Duodenal mucosa (tissue), 2 donors: Measurements from ENCODE around the gene C17orf50.

Source experiments
- H3K27ac ChIP-seq: one replicate; pipeline ENCODE4 v1.7.0; 2013; ENCODE audit warnings: low read depth, low read length
- H3K27me3 ChIP-seq, 2 donors: one replicate each; pipeline ENCODE4 v1.7.0; 2013; ENCODE audit warnings: low read length in 2 of 2, control low read depth in 1 of 2; ENCODE audit not compliant: insufficient read depth in 2 of 2, control insufficient read depth in 1 of 2
- H3K36me3 ChIP-seq, 2 donors: one replicate each; pipeline ENCODE4 v1.7.0; 2013; ENCODE audit warnings: low read length in 2 of 2, control low read depth in 1 of 2; ENCODE audit not compliant: insufficient read depth in 2 of 2, control insufficient read depth in 1 of 2
- H3K4me1 ChIP-seq, 2 donors: one replicate each; pipeline ENCODE4 v1.7.0; 2013; ENCODE audit warnings: low read length in 2 of 2, control low read depth in 1 of 2; ENCODE audit not compliant: insufficient read depth in 2 of 2, control insufficient read depth in 1 of 2
- H3K4me3 ChIP-seq, 2 donors: one replicate each; pipeline ENCODE4 v1.7.0; 2013; ENCODE audit warnings: low read length in 2 of 2, low read depth in 1 of 2
- H3K9ac ChIP-seq, 2 donors: one replicate each; pipeline ENCODE4 v1.7.0; 2013; ENCODE audit warnings: low read length in 2 of 2, low read depth in 1 of 2
- H3K9me3 ChIP-seq, 2 donors: one replicate each; pipeline ENCODE4 v1.7.0; 2013; ENCODE audit warnings: low read length in 2 of 2, control low read depth in 1 of 2; ENCODE audit not compliant: control insufficient read depth in 1 of 2

C17orf50 gene

DNA sequence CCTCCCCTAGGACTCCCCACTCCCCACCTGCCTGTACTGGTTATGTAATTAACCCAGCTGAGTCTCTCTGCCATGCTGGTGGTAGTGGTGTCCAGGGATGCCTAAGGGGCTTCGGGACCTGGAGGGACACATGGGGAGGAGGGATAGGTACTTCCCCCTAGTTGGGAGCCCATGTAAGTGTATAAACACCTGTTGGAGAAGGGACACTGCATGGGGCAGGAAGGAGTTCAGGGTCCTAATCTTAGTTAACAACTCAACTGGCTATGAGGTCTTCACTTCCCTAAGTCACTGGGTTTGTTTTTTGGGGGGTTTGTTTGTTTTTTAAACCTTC is 27.9 kb upstream of the C17orf50 start:
- H3K4me1 ChIP-seq = peaks cover 8 to 11% of the 10 kb centered on the region in 2 donors
- H3K36me3 ChIP-seq = no peaks in the 10 kb centered on the region
- H3K4me3 ChIP-seq = no peak overlapping the region
- H3K27me3 ChIP-seq = no peaks in the 10 kb centered on the region
- no peaks in the 10 kb centered on the region for H3K9me3 ChIP-seq
- no peak overlapping the region for H3K27ac ChIP-seq
- no peak overlapping the region for H3K9ac ChIP-seq

DNA sequence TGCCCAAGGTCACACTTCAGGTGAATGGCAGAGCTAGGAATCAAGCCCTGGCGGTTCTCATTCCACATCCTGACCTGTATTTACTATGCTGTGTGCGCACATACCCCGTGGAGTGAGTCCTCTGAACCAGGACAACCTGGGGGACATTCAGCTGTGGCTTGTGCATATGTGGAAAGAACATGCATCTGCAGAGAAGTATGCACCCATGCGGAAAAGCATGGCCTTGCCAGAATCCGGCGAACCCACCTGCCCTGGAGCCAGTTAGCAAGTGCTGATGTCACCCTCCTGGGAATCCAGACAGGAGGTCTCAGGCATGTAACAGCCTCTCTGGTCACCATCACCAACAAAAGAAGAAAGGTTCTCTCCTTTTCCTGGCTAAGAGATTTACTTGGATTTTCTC is 27.3 kb upstream of the C17orf50 start:
- Histone ChIP-seq H3K27ac (no peak overlapping the region), H3K4me1 (peaks cover 8 to 11% of the 10 kb centered on the region in 2 donors), H3K9ac (no peak overlapping the region)

DNA sequence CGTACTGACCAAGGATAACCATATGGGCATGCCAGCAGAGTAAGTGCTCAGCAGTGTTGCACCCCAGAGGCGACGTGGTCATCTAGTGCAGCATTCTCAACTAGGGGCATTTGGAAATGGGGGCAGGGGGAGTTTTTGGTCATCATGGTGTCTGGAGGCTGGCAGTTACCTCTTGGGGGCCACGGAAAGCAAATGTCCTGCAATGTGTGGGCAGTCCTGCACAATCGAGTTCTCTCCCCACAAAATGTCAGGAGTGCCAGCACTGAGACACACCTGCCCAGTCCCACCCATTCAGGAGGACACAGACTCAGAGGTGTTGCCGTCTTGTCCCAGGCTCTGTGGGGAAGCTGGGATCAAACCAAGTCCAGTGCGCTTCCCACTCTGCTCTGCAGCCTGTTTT is 26.3 kb upstream of the C17orf50 start:
- H3K9ac ChIP-seq = no peak overlapping the region
- H3K36me3 ChIP-seq = no peaks in the 10 kb centered on the region
- no peak overlapping the region for H3K27ac ChIP-seq
- H3K27me3 ChIP-seq = no peaks in the 10 kb centered on the region
- H3K9me3 ChIP-seq = no peaks in the 10 kb centered on the region
- peaks cover 8 to 11% of the 10 kb centered on the region in 2 donors for H3K4me1 ChIP-seq
- H3K4me3 ChIP-seq = no peak overlapping the region

More for the DNA sequence above, 27.3 kb upstream of the C17orf50 start:
- Histone ChIP-seq H3K9me3 (no peaks in the 10 kb centered on the region), H3K4me3 (no peak overlapping the region), H3K36me3 (no peaks in the 10 kb centered on the region), H3K27me3 (no peaks in the 10 kb centered on the region)

DNA sequence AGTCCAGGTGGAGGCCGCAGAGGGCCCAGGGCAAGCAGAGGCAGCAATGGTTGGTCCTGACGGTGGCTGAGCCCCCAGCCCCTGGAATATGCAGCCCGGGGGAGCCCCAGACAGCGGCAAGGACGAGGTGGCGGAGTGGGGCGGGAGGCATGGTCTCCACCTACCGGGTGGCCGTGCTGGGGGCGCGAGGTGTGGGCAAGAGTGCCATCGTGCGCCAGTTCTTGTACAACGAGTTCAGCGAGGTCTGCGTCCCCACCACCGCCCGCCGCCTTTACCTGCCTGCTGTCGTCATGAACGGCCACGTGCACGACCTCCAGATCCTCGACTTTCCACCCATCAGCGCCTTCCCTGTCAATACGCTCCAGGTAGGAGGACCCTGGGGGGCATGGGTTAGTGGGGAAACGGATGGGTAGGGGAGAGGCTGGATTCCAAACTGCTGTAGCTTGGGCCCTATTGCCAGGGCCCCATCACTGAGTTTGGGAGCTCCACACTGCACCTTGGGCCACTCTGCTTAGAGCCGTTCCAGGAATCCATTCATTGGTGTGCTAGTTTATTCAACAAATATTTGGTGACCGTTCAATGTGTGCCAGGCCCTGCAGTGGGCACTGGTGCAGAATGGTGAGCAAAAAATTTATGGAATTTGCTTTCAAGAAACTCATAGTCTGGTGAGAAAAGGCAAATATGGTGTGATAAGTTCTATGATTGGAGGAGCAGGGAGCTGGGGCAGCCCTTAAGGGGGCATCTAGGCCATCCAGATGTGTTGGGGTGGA is 25.5 kb upstream of the C17orf50 start:
- H3K9ac ChIP-seq = no peak overlapping the region
- H3K9me3 ChIP-seq = no peaks in the 10 kb centered on the region
- H3K4me3 ChIP-seq = no peak overlapping the region
- H3K27me3 ChIP-seq = peaks cover 0 to 7% of the 10 kb centered on the region in 2 donors
- peaks cover 8 to 11% of the 10 kb centered on the region in 2 donors for H3K4me1 ChIP-seq
- H3K36me3 ChIP-seq = no peaks in the 10 kb centered on the region
- no peak overlapping the region for H3K27ac ChIP-seq

DNA sequence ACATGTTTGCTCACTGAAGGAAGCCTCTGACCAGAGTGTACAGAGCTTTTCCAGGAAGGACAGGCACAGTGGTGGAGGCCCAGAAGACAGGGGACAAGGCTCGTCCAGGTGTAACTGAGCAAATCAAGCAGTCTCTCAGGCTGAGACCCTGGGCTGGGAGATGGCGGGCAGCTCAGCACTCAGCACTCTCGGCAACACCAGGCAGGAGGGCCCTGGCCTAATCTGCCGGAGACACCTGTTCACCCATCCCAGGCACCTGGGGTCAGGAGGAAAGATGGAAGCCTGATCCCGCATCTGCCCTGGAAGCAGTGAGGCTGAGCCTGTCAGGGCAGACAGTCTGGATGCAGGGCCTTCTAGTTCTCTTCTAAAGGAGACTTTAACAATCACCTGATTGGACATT is 24.5 kb upstream of the C17orf50 start:
- Histone ChIP-seq H3K4me1 (peaks cover 2 to 10% of the 10 kb centered on the region in 2 donors), H3K27ac (no peak overlapping the region), H3K9me3 (no peaks in the 10 kb centered on the region), H3K9ac (no peak overlapping the region), H3K27me3 (peaks cover 8 to 16% of the 10 kb centered on the region in 2 donors), H3K4me3 (no peak overlapping the region), H3K36me3 (no peaks in the 10 kb centered on the region)

DNA sequence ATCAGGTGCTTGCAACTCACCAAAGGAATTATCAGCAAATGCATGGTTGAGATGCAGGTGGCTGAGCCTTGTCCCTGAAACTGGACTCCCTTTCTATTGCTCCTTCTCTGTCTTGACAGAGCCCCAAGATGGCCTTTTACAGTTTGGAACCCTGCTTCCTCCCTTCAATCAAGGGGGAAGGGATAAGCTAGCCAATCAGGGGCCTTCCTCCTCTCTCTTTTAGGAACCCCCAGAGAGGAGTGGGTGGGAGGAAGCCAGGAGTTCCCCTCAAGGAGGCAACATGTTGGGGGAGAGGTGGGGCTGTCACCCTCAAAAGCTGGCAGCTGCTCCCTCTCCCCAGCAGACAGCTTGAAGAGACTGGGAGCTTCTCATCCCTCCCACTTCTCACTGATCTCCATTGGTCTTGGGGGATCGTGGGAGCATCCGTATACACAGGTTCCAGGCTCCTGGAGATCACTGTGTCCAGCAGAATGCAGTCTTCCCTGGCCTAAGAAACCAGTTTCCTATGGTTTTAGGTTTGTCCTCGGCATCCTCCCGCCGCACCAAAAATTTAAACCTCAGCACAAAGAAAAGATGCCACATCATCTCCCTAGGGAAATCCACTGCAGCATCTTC is 22.1 kb upstream of the C17orf50 start:
- peaks cover 14 to 39% of the 10 kb centered on the region in 2 donors for H3K27me3 ChIP-seq
- peaks cover 0 to 3% of the 10 kb centered on the region in 2 donors for H3K4me1 ChIP-seq
- no peaks in the 10 kb centered on the region for H3K9me3 ChIP-seq
- H3K36me3 ChIP-seq = no peaks in the 10 kb centered on the region
- no peak overlapping the region for H3K4me3 ChIP-seq
- no peak overlapping the region for H3K9ac ChIP-seq
- no peak overlapping the region for H3K27ac ChIP-seq

DNA sequence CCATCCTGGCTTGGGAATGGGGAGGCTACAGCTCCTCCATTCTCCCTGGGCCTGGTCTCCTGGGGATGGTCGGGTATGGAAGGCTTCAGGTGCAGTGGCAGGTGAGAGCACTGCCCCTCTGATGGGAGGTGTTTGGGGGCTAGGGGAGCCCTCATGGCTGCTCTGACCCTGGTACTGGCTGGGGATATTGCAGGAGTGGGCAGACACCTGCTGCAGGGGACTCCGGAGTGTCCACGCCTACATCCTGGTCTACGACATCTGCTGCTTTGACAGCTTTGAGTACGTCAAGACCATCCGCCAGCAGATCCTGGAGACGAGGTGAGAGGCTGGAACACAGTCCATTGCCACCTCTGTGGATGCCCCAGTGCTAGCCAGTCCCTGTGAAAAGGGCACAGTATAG is 20.5 kb upstream of the C17orf50 start:
- peaks cover 18 to 44% of the 10 kb centered on the region in 2 donors for H3K27me3 ChIP-seq
- no peaks in the 10 kb centered on the region for H3K36me3 ChIP-seq
- peaks cover 0 to 3% of the 10 kb centered on the region in 2 donors for H3K4me1 ChIP-seq
- no peaks in the 10 kb centered on the region for H3K9me3 ChIP-seq
- H3K9ac ChIP-seq = no peak overlapping the region
- H3K27ac ChIP-seq = no peak overlapping the region
- H3K4me3 ChIP-seq = no peak overlapping the region

DNA sequence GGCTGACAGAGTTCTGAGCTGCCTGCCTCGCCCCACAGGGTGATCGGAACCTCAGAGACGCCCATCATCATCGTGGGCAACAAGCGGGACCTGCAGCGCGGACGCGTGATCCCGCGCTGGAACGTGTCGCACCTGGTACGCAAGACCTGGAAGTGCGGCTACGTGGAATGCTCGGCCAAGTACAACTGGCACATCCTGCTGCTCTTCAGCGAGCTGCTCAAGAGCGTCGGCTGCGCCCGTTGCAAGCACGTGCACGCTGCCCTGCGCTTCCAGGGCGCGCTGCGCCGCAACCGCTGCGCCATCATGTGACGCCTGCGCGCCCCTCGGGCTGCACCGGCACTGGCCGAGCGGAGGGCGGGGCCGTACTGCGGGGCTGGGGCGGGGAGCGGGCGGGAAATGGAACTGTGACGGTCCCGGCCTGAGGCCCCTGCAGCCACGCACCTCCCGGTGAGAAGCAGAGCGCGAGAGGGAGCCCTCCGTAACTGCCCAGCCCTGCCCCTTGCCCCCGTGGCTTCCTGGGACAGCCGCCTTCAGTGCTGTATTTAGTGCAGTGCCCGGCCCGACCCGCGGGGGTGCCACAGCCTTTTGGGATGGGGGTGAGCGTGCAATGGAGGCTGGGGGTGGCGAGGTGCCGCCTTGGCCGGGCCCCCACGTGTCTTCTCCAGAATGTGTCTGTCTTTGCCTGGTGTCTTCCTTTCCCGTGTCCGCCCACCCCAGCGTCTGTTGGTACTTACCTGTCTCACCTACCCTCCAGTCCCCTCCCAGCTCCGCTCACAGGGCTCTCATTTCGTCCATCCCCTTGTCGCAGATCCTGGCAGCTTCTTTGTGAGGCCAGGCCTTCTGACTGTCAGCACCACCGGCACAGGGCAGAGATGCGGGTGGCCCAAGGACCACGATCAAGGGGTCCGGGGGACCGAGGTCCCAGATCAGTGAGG is 19.4 kb upstream of the C17orf50 start:
- Histone ChIP-seq H3K27me3 (peaks cover 18 to 44% of the 10 kb centered on the region in 2 donors), H3K27ac (no peak overlapping the region), H3K4me3 (no peak overlapping the region), H3K9ac (no peak overlapping the region), H3K4me1 (peaks cover 0 to 3% of the 10 kb centered on the region in 2 donors), H3K36me3 (no peaks in the 10 kb centered on the region), H3K9me3 (no peaks in the 10 kb centered on the region)

DNA sequence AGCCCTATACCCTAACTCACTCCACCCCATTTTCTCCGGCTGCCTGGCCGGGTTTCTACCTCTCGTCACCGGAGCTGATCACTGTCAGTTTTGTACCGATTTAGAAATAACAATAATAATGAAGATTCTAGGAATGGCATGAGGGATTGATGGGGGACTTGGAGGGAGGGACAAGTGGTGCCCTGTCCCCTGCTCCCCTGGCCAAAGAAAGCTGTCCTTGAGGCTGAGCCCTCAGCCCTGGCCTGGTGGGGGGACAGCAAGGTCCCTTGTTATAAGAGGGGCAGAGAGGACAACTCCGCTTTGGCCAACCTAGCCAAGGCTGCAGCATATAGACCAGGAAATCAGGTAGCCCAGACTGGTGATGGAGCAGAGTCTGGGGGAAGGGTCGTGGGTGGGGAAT is 18.2 kb upstream of the C17orf50 start:
- Histone ChIP-seq H3K36me3 (no peaks in the 10 kb centered on the region), H3K9ac (no peak overlapping the region), H3K9me3 (no peaks in the 10 kb centered on the region), H3K27me3 (peaks cover 18 to 44% of the 10 kb centered on the region in 2 donors), H3K4me1 (peaks cover 0 to 3% of the 10 kb centered on the region in 2 donors), H3K27ac (no peak overlapping the region), H3K4me3 (no peak overlapping the region)
